22Rv1 (cell line): ENCODE measurements around the gene LARP1.

Source experiments
- ZFX ChIP-seq: fragments of 450-650 bp; IDR thresholded peaks from 2 replicates; pipeline ENCODE4 v1.6.1; 2017; ENCODE audit warnings: antibody characterized with exemption, borderline replicate concordance
- TF ChIP-seq, protein P1 (sequence below): fragments of 450-650 bp; IDR thresholded peaks from 2 replicates; pipeline ENCODE4 v1.5.1; 2017; ENCODE audit warnings: mild to moderate bottlenecking

DNA sequence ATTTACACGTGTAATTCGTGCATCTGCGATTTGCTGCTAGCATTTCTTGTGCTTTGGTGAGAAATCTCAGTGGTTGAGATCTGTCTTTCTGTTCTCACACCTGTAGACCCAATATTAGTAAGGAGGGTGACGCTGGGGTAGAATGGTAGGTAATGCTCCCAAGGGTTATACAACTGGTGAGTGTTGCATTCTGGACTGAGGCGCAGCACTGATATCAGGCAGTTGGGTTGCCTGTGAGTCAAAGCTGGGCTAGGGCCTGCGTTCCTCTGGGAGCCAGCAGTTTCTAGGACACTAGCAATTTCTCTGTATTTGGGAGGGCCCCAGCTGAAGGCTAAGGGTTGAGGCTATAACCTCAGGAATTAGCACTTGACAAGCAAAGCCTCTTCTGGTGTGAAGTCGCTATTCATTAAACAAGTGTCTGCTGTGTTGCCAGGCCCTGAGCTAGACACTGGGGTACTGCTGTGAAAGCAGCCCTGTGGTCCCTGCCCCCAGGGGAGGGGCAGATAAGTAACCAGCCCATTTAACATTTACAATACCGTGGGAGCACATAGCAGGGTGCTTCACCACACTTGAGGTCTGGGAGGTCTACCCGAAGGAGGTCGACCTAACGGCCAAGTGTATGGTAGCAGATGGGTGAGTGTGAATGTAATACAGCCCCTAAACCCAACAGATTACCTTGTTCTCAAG, 28.7 kb downstream of the LARP1 start:
- TF ChIP-seq, protein P1, sequence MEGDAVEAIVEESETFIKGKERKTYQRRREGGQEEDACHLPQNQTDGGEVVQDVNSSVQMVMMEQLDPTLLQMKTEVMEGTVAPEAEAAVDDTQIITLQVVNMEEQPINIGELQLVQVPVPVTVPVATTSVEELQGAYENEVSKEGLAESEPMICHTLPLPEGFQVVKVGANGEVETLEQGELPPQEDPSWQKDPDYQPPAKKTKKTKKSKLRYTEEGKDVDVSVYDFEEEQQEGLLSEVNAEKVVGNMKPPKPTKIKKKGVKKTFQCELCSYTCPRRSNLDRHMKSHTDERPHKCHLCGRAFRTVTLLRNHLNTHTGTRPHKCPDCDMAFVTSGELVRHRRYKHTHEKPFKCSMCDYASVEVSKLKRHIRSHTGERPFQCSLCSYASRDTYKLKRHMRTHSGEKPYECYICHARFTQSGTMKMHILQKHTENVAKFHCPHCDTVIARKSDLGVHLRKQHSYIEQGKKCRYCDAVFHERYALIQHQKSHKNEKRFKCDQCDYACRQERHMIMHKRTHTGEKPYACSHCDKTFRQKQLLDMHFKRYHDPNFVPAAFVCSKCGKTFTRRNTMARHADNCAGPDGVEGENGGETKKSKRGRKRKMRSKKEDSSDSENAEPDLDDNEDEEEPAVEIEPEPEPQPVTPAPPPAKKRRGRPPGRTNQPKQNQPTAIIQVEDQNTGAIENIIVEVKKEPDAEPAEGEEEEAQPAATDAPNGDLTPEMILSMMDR = no peak
- TF ChIP-seq ZFX = no peak
